ENCODE results near the gene ATP6V1B1. TPM values are rescaled to one million over a fixed set of nuclear protein-coding genes. Genes with fewer than 3 reads are reported as not detected.
A peak's percentile ranks its signal among the peaks of the same experiment; 100 is the strongest.

The ATP6V1B1 gene
- total and polyA plus RNA-seq, 2 of the 4 experiments (the other 2 are of a cell fraction): 1.3 TPM; not detected in 1

GRCh38 chr2:70888366-70888922, 47.3 kb upstream of the ATP6V1B1 start:
- no peak overlapping the region for H2BK20ac ChIP-seq (ENCODE audit: low read depth, low read length)
- no peak overlapping the region for H3K14ac ChIP-seq (replicated peaks; ENCODE audit: low read depth, low read length)
- H3K56ac ChIP-seq (ENCODE audit: extremely low read depth, insufficient read depth, low read length): no peak overlapping the region
- H2AK9ac ChIP-seq (replicated peaks; ENCODE audit: low read depth, low read length, poor library complexity): no peak overlapping the region
- H4K91ac ChIP-seq (ENCODE audit: insufficient read depth, low read depth, low read length): no peak overlapping the region
- H3K4me1 ChIP-seq (ENCODE audit: control insufficient read depth, insufficient read depth, low read length): peaks cover 1% of the 10 kb centered on the region
- H3K4me2 ChIP-seq (ENCODE audit: low read depth, low read length): peak overlapping the region; percentile 49; the same call in 1 of the 2 replicates
- no peak overlapping the region for H2BK5ac ChIP-seq (ENCODE audit: low read depth, low read length, poor library complexity, severe bottlenecking)
- dilution Hi-C loops (cut with HindIII; ENCODE audit: low sequenced_read_pairs, unreplicated experiment): no loop called here
- H4K8ac ChIP-seq (ENCODE audit: low read depth in 2 of 2, low read length in 2 of 2): no peak overlapping the region
- no peak overlapping the region for H2AK5ac ChIP-seq (ENCODE audit: low read depth, low read length)
- no peaks in the 10 kb centered on the region for H3K36me3 ChIP-seq (ENCODE audit: control insufficient read depth, insufficient read depth, low read length)
- H3K4ac ChIP-seq (ENCODE audit: low read depth, low read length): no peak overlapping the region
- no peak overlapping the region for H3K23ac ChIP-seq (ENCODE audit: low read depth, low read length)
- H4K5ac ChIP-seq (ENCODE audit: low read depth, low read length): no peak overlapping the region
- in situ Hi-C loops (cut with MboI; ENCODE audit: low sequenced_read_pairs): no loop called here
- no peak overlapping the region for H3K27ac ChIP-seq (ENCODE audit: insufficient read depth, low read length)
- no peak overlapping the region for H2BK15ac ChIP-seq (ENCODE audit: low read depth, low read length)
- H3K18ac ChIP-seq (ENCODE audit: low read depth, low read length): no peak overlapping the region
- H3K27me3 ChIP-seq (ENCODE audit: control insufficient read depth, insufficient read depth, low read length): peaks cover 85% of the 10 kb centered on the region
- intact Hi-C loops (cut with micrococcal nuclease): no loop called here
- ChIA-PET CTCF (no interaction called here), POLR2A (ENCODE audit: unreplicated experiment) (no interaction called here)
- no peaks in the 10 kb centered on the region for H3K79me1 ChIP-seq (ENCODE audit: low read depth in 1 of 2, low read length in 2 of 2)
- WGBS, 2 experiments (ENCODE audit: extremely low coverage in 2 of 2, insufficient read length in 1 of 2): 0% methylated on average over 14 of the region's 27 CpGs; no CpG with 5 or more reads in 1 of the 2 experiments
- H4K20me1 ChIP-seq (ENCODE audit: insufficient read depth, low read length): no peaks in the 10 kb centered on the region
- no peak overlapping the region for H3K4me3 ChIP-seq (ENCODE audit: insufficient read depth, low read depth, low read length)
- H2BK120ac ChIP-seq (ENCODE audit: low read depth, low read length): no peak overlapping the region
- peaks cover 4% of the 10 kb centered on the region; the same call in 1 of the 2 replicates for H3K9me3 ChIP-seq (ENCODE audit: control insufficient read depth, insufficient read depth, low read length)
- DNase-seq (no peak), ATAC-seq (ENCODE audit: low read depth) (no peak)
- peak overlapping the region; percentile 68 for H2AFZ ChIP-seq (replicated peaks; ENCODE audit: low read length, poor library complexity)
- no peak overlapping the region for H3K9ac ChIP-seq (ENCODE audit: low read depth, low read length)
- no peaks in the 10 kb centered on the region for H3K9me1 ChIP-seq (ENCODE audit: insufficient read depth, low read length)
- no peak for TF ChIP-seq SMC3 (IDR thresholded peaks at IDR 0.05; ENCODE audit: low read depth, low read length)
- no peak for TF ChIP-seq MAZ (IDR thresholded peaks at IDR 0.05; ENCODE audit: borderline replicate concordance, low read depth, low read length)
- no peak for TF ChIP-seq USF2 (IDR thresholded peaks at IDR 0.05; ENCODE audit: low read depth, low read length)
- no peak for TF ChIP-seq NFE2L2 (IDR thresholded peaks at IDR 0.05; ENCODE audit: low read depth, low read length)
- no peak for TF ChIP-seq RAD21 (IDR thresholded peaks at IDR 0.05; ENCODE audit: low read length)
- TF ChIP-seq ELK1 (IDR thresholded peaks at IDR 0.05; ENCODE audit: borderline replicate concordance, low read depth, low read length): no peak
- no peak for TF ChIP-seq CTCF (conservative IDR thresholded peaks at IDR 0.05; ENCODE audit: low read depth, low read length)
- no peak for TF ChIP-seq RCOR1 (IDR thresholded peaks at IDR 0.05; ENCODE audit: insufficient replicate concordance, low read length)
- TF ChIP-seq MXI1 (IDR thresholded peaks at IDR 0.05; ENCODE audit: borderline replicate concordance, low read depth, low read length): no peak
- TF ChIP-seq CEBPB (IDR thresholded peaks at IDR 0.05; ENCODE audit: low read depth, low read length): no peak
- no peak for TF ChIP-seq BHLHE40 (IDR thresholded peaks at IDR 0.05; ENCODE audit: low read depth, low read length)
- TF ChIP-seq CHD1 (IDR thresholded peaks at IDR 0.05; ENCODE audit: low read depth, low read length): no peak
- no peak for TF ChIP-seq MAFK (IDR thresholded peaks at IDR 0.05; ENCODE audit: low read depth, low read length)
- BruUV-seq (replicated peaks): no TSS peak

Data from IMR-90 (cell line).